Right lobe of liver (tissue), 6 donors: Measurements from ENCODE around the gene P2RX3. TPM values are rescaled to one million over a fixed set of nuclear protein-coding genes. Genes with fewer than 3 reads are reported as not detected.
A peak's percentile ranks its signal among the peaks of the same experiment; 100 is the strongest.

Experiments
- ATAC-seq, 4 donors: fragments of 200-7000 bp; cut with Tn5 transposase; one replicate each; pipeline ENCODE4 v1.9.1; 2020; ENCODE audit warnings: mild to moderate bottlenecking in 4 of 4, moderate library complexity in 4 of 4
- DNase-seq, 3 donors: peaks; one replicate each; pipeline ENCODE4 v3.0.0-alpha.2; 2020
- H3K27ac ChIP-seq, 3 donors: fragments of 200-600 bp; one replicate each; pipeline ENCODE4 v1.8.0; 2022
- H3K27me3 ChIP-seq, 2 donors: fragments of 200-600 bp; one replicate each; pipeline ENCODE4 v1.8.0; 2022
- H3K36me3 ChIP-seq, 4 donors: fragments of 200-600 bp; sonication (generic) in 1 of 4; one replicate each; pipeline versions ENCODE4 v1.5.1 to v1.8.0; 2017 to 2022; ENCODE audit warnings: control low read depth in 1 of 4
- H3K4me1 ChIP-seq, 4 donors: fragments of 200-600 bp; sonication (generic) in 1 of 4; one replicate each; pipeline versions ENCODE4 v1.5.1 to v1.8.0; 2017 to 2022; ENCODE audit warnings: control low read depth in 1 of 4
- H3K4me3 ChIP-seq, 3 donors: fragments of 200-600 bp; one replicate each; pipeline ENCODE4 v1.8.0; 2022
- H3K9me3 ChIP-seq, 4 donors: fragments of 200-600 bp; sonication (generic) in 1 of 4; one replicate each; pipeline versions ENCODE4 v1.5.1 to v1.8.0; 2017 to 2022; ENCODE audit warnings: control low read depth in 1 of 4
- POLR2A ChIP-seq: fragments of 450-650 bp; IDR thresholded peaks from one replicate; pipeline ENCODE4 v1.6.1; 2017; ENCODE audit warnings: antibody characterized with exemption, mild to moderate bottlenecking
- WGBS: methylation state at CpG from one replicate; pipeline ENCODE4 v1.1.6; 2018; ENCODE audit warnings: low coverage, low lambda C conversion rate; ENCODE audit not compliant: insufficient coverage; ENCODE audit errors: missing lambda C conversion rate; 5-methylcytosine and 5-hydroxymethylcytosine counted together
- intact Hi-C, 2 donors: fragments of 100-400 bp; cut with DNase I; formaldehyde crosslinking; loops; one replicate each; pipeline versions ENCODE4 v1.11.2 to v1.14.1; 2022
- total RNA-seq, 6 experiments: library from RNA; depleted of rRNA in 2 of 6; stranded (reverse); fragments of >200 nt in 2 of 6; fragmentation: NEBNext Ultra II Directional in 3 of 6; extraction: Animal tissue kit (Norgen Biotek cat#: 25700) in 3 of 6; gene quantifications; one replicate each; pipeline versions ENCODE4 v1.1.0 to v1.2.4, GENCODE V29; 2016 to 2023
- TF ChIP-seq, protein P1 (sequence below), 4 donors: fragments of 200-600 bp in 3 of 4; fragments of 450-650 bp in 1 of 4; IDR thresholded peaks; one replicate each; pipeline versions ENCODE4 v1.5.1 to v1.8.0; 2016 to 2022; ENCODE audit warnings: antibody characterized with exemption in 4 of 4, mild to moderate bottlenecking in 2 of 4
- donor health status: DM: no; HTN: yes; CAD: no.
- donor health status: DM: no; HTN: no; CAD: no.
- donor health status: DM: no; HTN: no; CAD: no.
- donor health status: DM: no; HTN: yes; CAD: no.
- donor health status: DM: no; HTN: yes; CAD: no.

The P2RX3 gene
- total RNA-seq, 6 experiments from 2014 or later = 0.63 to 2.1 (median 0.77) TPM; not detected in 2

DNA sequence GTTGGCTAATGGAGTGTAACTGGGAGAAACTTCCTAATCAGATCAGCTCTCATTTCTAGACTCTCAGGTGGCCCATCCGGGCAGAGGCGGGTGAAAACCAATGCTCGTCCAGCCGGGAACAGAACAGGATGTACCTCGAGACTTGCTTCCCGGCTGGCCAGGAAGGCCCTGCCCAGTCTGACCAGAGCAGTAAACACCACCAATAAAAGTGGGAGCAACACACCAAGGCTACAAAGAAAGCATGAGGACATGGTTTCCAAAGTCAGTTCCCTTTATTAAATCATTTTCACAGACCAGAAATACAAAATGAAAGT is 12.5 kb upstream of the P2RX3 start:
- intact Hi-C loops = no loop called here
- peak overlapping the region; percentile 86 to 96 (median 88) for H3K27ac ChIP-seq
- peaks cover 0 to 41% (median 19%) of the 10 kb centered on the region in 4 donors for H3K36me3 ChIP-seq
- DNase-seq = peak in 1 of 3 donors; percentile 59
- H3K9me3 ChIP-seq = no peaks in the 10 kb centered on the region
- peak overlapping the region; percentile 65 to 73 (median 70) for H3K4me3 ChIP-seq
- no peak for TF ChIP-seq POLR2A
- TF ChIP-seq, protein P1, sequence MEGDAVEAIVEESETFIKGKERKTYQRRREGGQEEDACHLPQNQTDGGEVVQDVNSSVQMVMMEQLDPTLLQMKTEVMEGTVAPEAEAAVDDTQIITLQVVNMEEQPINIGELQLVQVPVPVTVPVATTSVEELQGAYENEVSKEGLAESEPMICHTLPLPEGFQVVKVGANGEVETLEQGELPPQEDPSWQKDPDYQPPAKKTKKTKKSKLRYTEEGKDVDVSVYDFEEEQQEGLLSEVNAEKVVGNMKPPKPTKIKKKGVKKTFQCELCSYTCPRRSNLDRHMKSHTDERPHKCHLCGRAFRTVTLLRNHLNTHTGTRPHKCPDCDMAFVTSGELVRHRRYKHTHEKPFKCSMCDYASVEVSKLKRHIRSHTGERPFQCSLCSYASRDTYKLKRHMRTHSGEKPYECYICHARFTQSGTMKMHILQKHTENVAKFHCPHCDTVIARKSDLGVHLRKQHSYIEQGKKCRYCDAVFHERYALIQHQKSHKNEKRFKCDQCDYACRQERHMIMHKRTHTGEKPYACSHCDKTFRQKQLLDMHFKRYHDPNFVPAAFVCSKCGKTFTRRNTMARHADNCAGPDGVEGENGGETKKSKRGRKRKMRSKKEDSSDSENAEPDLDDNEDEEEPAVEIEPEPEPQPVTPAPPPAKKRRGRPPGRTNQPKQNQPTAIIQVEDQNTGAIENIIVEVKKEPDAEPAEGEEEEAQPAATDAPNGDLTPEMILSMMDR (IDR thresholded peaks at IDR 0.05) = no peak
- H3K4me1 ChIP-seq = peaks cover 0 to 43% (median 17%) of the 10 kb centered on the region in 4 donors
- peak; percentile 4 to 40 (median 25) for ATAC-seq
- WGBS = 0% methylated on average over 6 of the region's 6 CpGs
- H3K27me3 ChIP-seq = no peaks in the 10 kb centered on the region

GRCh38 chr11:57327721-57328120 is 10.4 kb upstream of the P2RX3 start:
- ATAC-seq = no peak
- 96% methylated on average over 5 of the region's 5 CpGs for WGBS
- no peak for DNase-seq
- intact Hi-C loops = no loop called here
- Histone ChIP-seq H3K4me3 (no peak overlapping the region), H3K4me1 (peaks cover 0 to 24% (median 11%) of the 10 kb centered on the region in 4 donors), H3K9me3 (no peaks in the 10 kb centered on the region), H3K27me3 (no peaks in the 10 kb centered on the region), H3K27ac (no peak overlapping the region), H3K36me3 (peaks cover 0 to 61% (median 28%) of the 10 kb centered on the region in 4 donors)
- no peak for TF ChIP-seq POLR2A
- TF ChIP-seq, protein P1 (IDR thresholded peaks at IDR 0.05) = no peak

GRCh38 chr11:57330029-57330428 is 8.1 kb upstream of the P2RX3 start:
- Histone ChIP-seq H3K36me3 (peaks cover 0 to 70% (median 29%) of the 10 kb centered on the region in 4 donors), H3K27me3 (no peaks in the 10 kb centered on the region), H3K27ac (no peak overlapping the region), H3K9me3 (no peaks in the 10 kb centered on the region), H3K4me1 (peaks cover 0 to 21% (median 5%) of the 10 kb centered on the region in 4 donors), H3K4me3 (no peak overlapping the region)
- TF ChIP-seq POLR2A = no peak
- TF ChIP-seq, protein P1 (IDR thresholded peaks at IDR 0.05) = no peak
- ATAC-seq (no peak), DNase-seq (no peak)
- intact Hi-C loops = no loop called here
- WGBS = 92% methylated on average over 8 of the region's 9 CpGs

- no peaks in the 10 kb centered on the region for H3K27me3 ChIP-seq
- no peak overlapping the region for H3K27ac ChIP-seq
- H3K36me3 ChIP-seq = peaks cover 0 to 67% (median 29%) of the 10 kb centered on the region in 4 donors
- peaks cover 0 to 14% (median 0%) of the 10 kb centered on the region in 4 donors for H3K4me1 ChIP-seq
- no peaks in the 10 kb centered on the region for H3K9me3 ChIP-seq
- WGBS = 100% methylated on average over 4 of the region's 14 CpGs
- intact Hi-C loops = no loop called here
- DNase-seq = no peak
- H3K4me3 ChIP-seq = no peak overlapping the region
- no peak for ATAC-seq
- no peak for TF ChIP-seq POLR2A
- TF ChIP-seq, protein P1 (IDR thresholded peaks at IDR 0.05) = no peak
Observed at GRCh38 chr11:57331720-57332119, 6.4 kb upstream of the P2RX3 start.
